Heart right ventricle (tissue), 16 donors: ENCODE results near the gene CAST. TPM values are rescaled to one million over a fixed set of nuclear protein-coding genes. Genes with fewer than 3 reads are reported as not detected.
A peak's percentile ranks its signal among the peaks of the same experiment; 100 is the strongest.

Experiments
- ATAC-seq, 8 donors: fragments of 200-7000 bp; cut with Tn5 transposase; one replicate each; pipeline ENCODE4 v1.9.1; 2020; ENCODE audit warnings: mild to moderate bottlenecking in 8 of 8, moderate library complexity in 8 of 8, moderate number of reproducible peaks in 1 of 8
- DNase-seq, 2 donors: peaks; one replicate each; pipeline ENCODE4 v3.0.0-alpha.2; 2020
- H3K27ac ChIP-seq, 10 donors: fragments of 200-600 bp; sonication (generic) in 2 of 10; one replicate each; pipeline versions ENCODE4 v1.5.0 to v1.8.0; 2020 to 2022; ENCODE audit warnings: mild to moderate bottlenecking in 3 of 10
- H3K27me3 ChIP-seq, 7 donors: fragments of 200-600 bp; one replicate each; pipeline ENCODE4 v1.8.0; 2021 to 2022; ENCODE audit warnings: mild to moderate bottlenecking in 2 of 7
- H3K36me3 ChIP-seq, 9 donors: fragments of 200-600 bp; sonication (generic) in 1 of 9; one replicate each; pipeline versions ENCODE4 v1.5.0 to v1.8.0; 2020 to 2022; ENCODE audit warnings: mild to moderate bottlenecking in 2 of 9
- H3K4me1 ChIP-seq, 9 donors: fragments of 200-600 bp; sonication (generic) in 1 of 9; one replicate each; pipeline versions ENCODE4 v1.5.0 to v1.8.0; 2020 to 2022; ENCODE audit warnings: mild to moderate bottlenecking in 4 of 9
- H3K4me3 ChIP-seq, 10 donors: fragments of 200-600 bp; sonication (generic) in 2 of 10; one replicate each; pipeline versions ENCODE4 v1.5.0 to v1.8.0; 2020 to 2022; ENCODE audit warnings: mild to moderate bottlenecking in 7 of 10, moderate library complexity in 2 of 10
- H3K9me3 ChIP-seq, 11 donors: fragments of 200-600 bp in 10 of 11; sonication (generic) in 2 of 11; one replicate each; pipeline versions ENCODE4 v1.5.0 to v1.8.0; 2013 to 2022; ENCODE audit warnings: mild to moderate bottlenecking in 2 of 11, control low read depth in 1 of 11, moderate library complexity in 1 of 11
- CTCF ChIP-seq, 9 donors: fragments of 200-600 bp; sonication (generic) in 2 of 9; IDR thresholded peaks; one replicate each; pipeline versions ENCODE4 v1.5.0 to v1.8.0; 2021 to 2022; ENCODE audit warnings: antibody characterized with exemption in 9 of 9, mild to moderate bottlenecking in 5 of 9, moderate library complexity in 1 of 9
- WGBS, 2 donors: extraction: QIAGEN DNeasy Blood & Tissue Kit; methylation state at CpG; one replicate each; pipeline ENCODE4 v1.1.7; 2013; ENCODE audit warnings: inconsistent platforms in 1 of 2; 5-methylcytosine and 5-hydroxymethylcytosine counted together
- intact Hi-C, 10 donors: fragments of 100-400 bp; cut with DNase I; formaldehyde crosslinking; loops; one replicate each; pipeline versions ENCODE4 v1.11.1 to v1.14.2; 2022
- polyA plus RNA-seq, 2 donors: library from polyadenylated mRNA; stranded (reverse); fragments of 200-250 nt; gene quantifications; one replicate each; pipeline ENCODE4 v1.2.3, GENCODE V29; 2013
- total RNA-seq, 10 donors: library from RNA; stranded (reverse); fragmentation: NEBNext Ultra II Directional in 3 of 10; extraction: Animal tissue kit (Norgen Biotek cat#: 25700) in 3 of 10; gene quantifications; one replicate each; pipeline versions ENCODE4 v1.2.1 to v1.2.4, GENCODE V29; 2021 to 2023
- donor health status: Arrhythmogenic right ventricular cardiomyopathy.
- donor health status: ischemic (EF 13 %, LVEDD 7.1; RV severe dilation, severe dysfunction).
- donor health status: healthy with polysubstance abuse.
- donor health status: DM: no; HTN: yes; CAD: no.
- donor health status: DM: no; HTN: no; CAD: no.
- donor health status: ischemic (EF 25% LVEDD 6.9; RV normal size, moderate dysfunction).
- donor health status: ischemic (EF 25% LVEDD 5.7; RV mildly dilated, moderate dysfunction).
- donor health status: healthy.
- donor health status: DM: yes; HTN: yes; CAD: no.
- donor health status: Ischemic cardiomyopathy.
- donor health status: ischemic (EF 35%, LVEDD 5.7; RV mildly dilated, moderate dysfunction).
- donor health status: nonischemic (EF 11% LVEDD 7.7; RV severe dilation, severe dysfunction).
- donor health status: DM: yes; HTN: yes; CAD: no.
- donor health status: PGD.
- donor health status: ischemic (EF 29% LVEDD 5.4; RV normal size, mild dysfunction).
- donor health status: nonischemic (EF 23%, LVEDD 6.1; RV moderate dilation, normal function).

The CAST gene
- total and polyA plus RNA-seq, 12 donors = 174 to 783 (median 488) TPM

GRCh38 chr5:96812851-96813250, 150.7 kb downstream of the CAST start:
- intact Hi-C loops = no loop called here
- Histone ChIP-seq H3K27me3 (no peaks in the 10 kb centered on the region), H3K27ac (no peak overlapping the region), H3K36me3 (no peaks in the 10 kb centered on the region), H3K4me3 (no peak overlapping the region), H3K9me3 (no peaks in the 10 kb centered on the region), H3K4me1 (peaks cover 0 to 13% (median 4%) of the 10 kb centered on the region in 9 donors)
- TF ChIP-seq CTCF (IDR thresholded peaks at IDR 0.05) = no peak
- ATAC-seq (no peak), DNase-seq (no peak)

- WGBS, 2 donors = 87 to 92% methylated on average over 3 of the region's 3 CpGs
- no peak overlapping the region for H3K27ac ChIP-seq
These were observed 151.9 kb downstream of the CAST start for GRCh38 chr5:96814041-96814440.

GRCh38 chr5:96816411-96816939, 154.3 kb downstream of the CAST start:
- peaks cover 0 to 14% (median under 1%) of the 10 kb centered on the region in 9 donors for H3K4me1 ChIP-seq
- DNase-seq (no peak), ATAC-seq (peak in 3 of 8 donors; percentile 29 to 52 (median 30))
- intact Hi-C loops = no loop called here
- no peaks in the 10 kb centered on the region for H3K27me3 ChIP-seq
- no peak for TF ChIP-seq CTCF (IDR thresholded peaks at IDR 0.05)
- whole genome bisulfite sequencing, 2 donors = 67 to 72% methylated on average over 6 of the region's 6 CpGs
- no peaks in the 10 kb centered on the region for H3K9me3 ChIP-seq
- peak overlapping the region in 1 of 10 donors; percentile 20 for H3K4me3 ChIP-seq
- H3K36me3 ChIP-seq = no peaks in the 10 kb centered on the region
- peak overlapping the region in 1 of 10 donors; percentile 67 for H3K27ac ChIP-seq

More at GRCh38 chr5:96814041-96814440, 151.9 kb downstream of the CAST start:
- peaks cover 0 to 6% (median 0%) of the 10 kb centered on the region in 9 donors for H3K4me1 ChIP-seq
- intact Hi-C loops = no loop called here
- no peaks in the 10 kb centered on the region for H3K36me3 ChIP-seq
- no peak overlapping the region for H3K4me3 ChIP-seq
- no peaks in the 10 kb centered on the region for H3K27me3 ChIP-seq
- no peaks in the 10 kb centered on the region for H3K9me3 ChIP-seq
- ATAC-seq = no peak
- TF ChIP-seq CTCF (IDR thresholded peaks at IDR 0.05) = no peak
- no peak for DNase-seq

- ATAC-seq = no peak
- Histone ChIP-seq H3K4me1 (peaks cover 0 to 19% (median 5%) of the 10 kb centered on the region in 9 donors), H3K9me3 (no peaks in the 10 kb centered on the region), H3K27ac (peak overlapping the region in 1 of 10 donors; percentile 67), H3K4me3 (peak overlapping the region in 1 of 10 donors; percentile 20), H3K36me3 (no peaks in the 10 kb centered on the region), H3K27me3 (no peaks in the 10 kb centered on the region)
- WGBS, 2 donors = 89 to 98% methylated on average over 1 of the region's 1 CpG
- TF ChIP-seq CTCF (IDR thresholded peaks at IDR 0.05) = no peak
- DNase-seq = no peak
- intact Hi-C loops = no loop called here
These were observed 154.8 kb downstream of the CAST start for GRCh38 chr5:96816991-96817390.
